ENCODE measurements around the gene PFDN2. TPM values are rescaled to one million over a fixed set of nuclear protein-coding genes. Genes with fewer than 3 reads are reported as not detected.

PFDN2 gene
- total and polyA plus RNA-seq, 2 of the 4 experiments (the other 2 are of a cell fraction) = 62.4 to 179 TPM

DNA sequence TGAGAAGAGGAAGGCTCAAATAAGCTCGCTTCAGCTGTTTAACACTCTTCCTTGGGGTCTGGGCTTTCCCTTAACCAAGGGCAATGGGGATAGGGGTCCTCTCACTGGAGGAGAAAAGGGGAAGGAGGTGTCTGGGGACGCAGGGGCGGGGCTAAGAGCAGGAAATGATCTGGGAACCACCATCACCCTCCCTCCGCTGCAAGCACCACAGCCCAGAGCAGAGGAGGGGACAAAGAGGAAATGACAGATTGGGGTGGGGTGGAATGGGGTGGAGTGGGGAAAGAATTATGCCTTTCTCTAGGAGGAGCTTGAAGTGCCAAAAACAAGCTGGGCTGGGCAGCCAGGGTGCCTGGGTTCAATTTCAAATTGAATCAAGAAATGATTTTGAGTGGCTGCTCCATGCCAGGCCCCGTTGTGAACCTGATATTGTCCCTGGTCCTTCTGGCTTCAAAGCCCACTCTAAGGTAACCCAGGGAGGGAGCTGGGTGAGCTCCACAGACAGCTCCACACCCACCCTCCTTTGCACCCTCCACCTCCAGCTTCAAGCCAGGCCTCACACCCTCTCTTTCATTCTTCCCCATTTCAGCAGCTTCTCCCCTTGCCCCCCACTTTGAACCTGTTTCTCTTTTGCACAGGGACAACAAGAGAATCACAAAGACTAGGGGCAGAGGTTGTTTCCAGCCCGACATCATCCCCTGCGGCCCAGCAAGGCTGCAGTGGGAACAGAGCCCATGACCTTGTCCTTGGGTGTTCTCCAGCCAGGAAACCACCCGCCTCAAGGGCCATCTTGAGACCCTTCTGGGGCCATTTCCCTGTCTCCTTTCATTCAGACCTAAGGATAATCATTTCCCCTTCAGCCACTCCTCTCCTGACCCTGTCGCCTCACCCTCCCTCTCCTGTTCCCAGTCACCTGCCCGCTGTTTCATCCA is 49.3 kb downstream of the PFDN2 start:
- no peaks in the 10 kb centered on the region; the same call in none of the 2 replicates for H4K20me1 ChIP-seq (ENCODE audit: insufficient read depth, low read length)
- BruUV-seq (replicated peaks) = no TSS peak
- no peak overlapping the region for H3K14ac ChIP-seq (replicated peaks; ENCODE audit: low read depth, low read length)
- no peak for DNase-seq
- no peak overlapping the region for H3K4me3 ChIP-seq (ENCODE audit: insufficient read depth, low read depth, low read length)
- no peak overlapping the region for H4K91ac ChIP-seq (ENCODE audit: insufficient read depth, low read depth, low read length)
- H3K79me1 ChIP-seq (ENCODE audit: low read depth in 1 of 2, low read length in 2 of 2) = no peaks in the 10 kb centered on the region
- CTCF ChIA-PET = no interaction called here
- dilution Hi-C loops (cut with HindIII; ENCODE audit: low sequenced_read_pairs, unreplicated experiment) (no loop called here), in situ Hi-C loops (cut with MboI; ENCODE audit: low sequenced_read_pairs) (no loop called here), intact Hi-C loops (cut with micrococcal nuclease) (no loop called here)
- H2BK120ac ChIP-seq (ENCODE audit: low read depth, low read length) = no peak overlapping the region
- no peak overlapping the region for H3K27ac ChIP-seq (ENCODE audit: insufficient read depth, low read length)
- no peak overlapping the region for H3K18ac ChIP-seq (ENCODE audit: low read depth, low read length)
- no peaks in the 10 kb centered on the region for H3K9me3 ChIP-seq (ENCODE audit: control insufficient read depth, insufficient read depth, low read length)
- H3K4me1 ChIP-seq (ENCODE audit: control insufficient read depth, insufficient read depth, low read length) = no peaks in the 10 kb centered on the region
- no peak for ATAC-seq (ENCODE audit: low read depth)
- H3K56ac ChIP-seq (ENCODE audit: extremely low read depth, insufficient read depth, low read length) = no peak overlapping the region
- no peak overlapping the region for H2BK5ac ChIP-seq (ENCODE audit: low read depth, low read length, poor library complexity, severe bottlenecking)
- WGBS, 2 experiments (ENCODE audit: extremely low coverage in 2 of 2, insufficient read length in 1 of 2) = 84% methylated on average over 2 of the region's 10 CpGs; no CpG with 5 or more reads in 1 of the 2 experiments
- no peak overlapping the region for H3K23ac ChIP-seq (ENCODE audit: low read depth, low read length)
- no peak overlapping the region for H2BK15ac ChIP-seq (ENCODE audit: low read depth, low read length)
- no peaks in the 10 kb centered on the region for H3K9me1 ChIP-seq (ENCODE audit: insufficient read depth, low read length)
- H2AFZ ChIP-seq (replicated peaks; ENCODE audit: low read length, poor library complexity) = peak overlapping the region; percentile 58
- no peak overlapping the region for H2BK20ac ChIP-seq (ENCODE audit: low read depth, low read length)
- no peaks in the 10 kb centered on the region for H3K36me3 ChIP-seq (ENCODE audit: control insufficient read depth, insufficient read depth, low read length)
- no peak overlapping the region for H4K8ac ChIP-seq (ENCODE audit: low read depth in 2 of 2, low read length in 2 of 2)
- H3K9ac ChIP-seq (ENCODE audit: low read depth, low read length) = no peak overlapping the region
- no peak overlapping the region for H2AK9ac ChIP-seq (replicated peaks; ENCODE audit: low read depth, low read length, poor library complexity)
- H3K27me3 ChIP-seq (ENCODE audit: control insufficient read depth, insufficient read depth, low read length) = peaks cover 2% of the 10 kb centered on the region
- H4K5ac ChIP-seq (ENCODE audit: low read depth, low read length) = no peak overlapping the region
- no peak overlapping the region for H3K4me2 ChIP-seq (ENCODE audit: low read depth, low read length)
- no peak overlapping the region for H3K4ac ChIP-seq (ENCODE audit: low read depth, low read length)
- no peak overlapping the region for H2AK5ac ChIP-seq (ENCODE audit: low read depth, low read length)
- POLR2A ChIA-PET (ENCODE audit: unreplicated experiment) = no interaction called here
- TF ChIP-seq MAFK (IDR thresholded peaks at IDR 0.05; ENCODE audit: low read depth, low read length) (no peak), NFE2L2 (IDR thresholded peaks at IDR 0.05; ENCODE audit: low read depth, low read length) (no peak), MXI1 (IDR thresholded peaks at IDR 0.05; ENCODE audit: borderline replicate concordance, low read depth, low read length) (no peak), FOS (IDR thresholded peaks at IDR 0.05; ENCODE audit: low read depth, low read length) (no peak), RCOR1 (IDR thresholded peaks at IDR 0.05; ENCODE audit: insufficient replicate concordance, low read length) (no peak), SMC3 (IDR thresholded peaks at IDR 0.05; ENCODE audit: low read depth, low read length) (no peak), RFX5 (IDR thresholded peaks at IDR 0.05; ENCODE audit: low read depth, low read length) (no peak), MAZ (IDR thresholded peaks at IDR 0.05; ENCODE audit: borderline replicate concordance, low read depth, low read length) (no peak), RAD21 (IDR thresholded peaks at IDR 0.05; ENCODE audit: low read length) (no peak), POLR2A (IDR thresholded peaks at IDR 0.05; ENCODE audit: low read depth, low read length) (no peak), CEBPB (IDR thresholded peaks at IDR 0.05; ENCODE audit: low read depth, low read length) (no peak), BHLHE40 (IDR thresholded peaks at IDR 0.05; ENCODE audit: low read depth, low read length) (no peak)
- TF ChIP-seq, protein P1, sequence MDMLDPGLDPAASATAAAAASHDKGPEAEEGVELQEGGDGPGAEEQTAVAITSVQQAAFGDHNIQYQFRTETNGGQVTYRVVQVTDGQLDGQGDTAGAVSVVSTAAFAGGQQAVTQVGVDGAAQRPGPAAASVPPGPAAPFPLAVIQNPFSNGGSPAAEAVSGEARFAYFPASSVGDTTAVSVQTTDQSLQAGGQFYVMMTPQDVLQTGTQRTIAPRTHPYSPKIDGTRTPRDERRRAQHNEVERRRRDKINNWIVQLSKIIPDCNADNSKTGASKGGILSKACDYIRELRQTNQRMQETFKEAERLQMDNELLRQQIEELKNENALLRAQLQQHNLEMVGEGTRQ (IDR thresholded peaks at IDR 0.05; ENCODE audit: low read depth, low read length) = no peak
- TF ChIP-seq, protein P2, sequence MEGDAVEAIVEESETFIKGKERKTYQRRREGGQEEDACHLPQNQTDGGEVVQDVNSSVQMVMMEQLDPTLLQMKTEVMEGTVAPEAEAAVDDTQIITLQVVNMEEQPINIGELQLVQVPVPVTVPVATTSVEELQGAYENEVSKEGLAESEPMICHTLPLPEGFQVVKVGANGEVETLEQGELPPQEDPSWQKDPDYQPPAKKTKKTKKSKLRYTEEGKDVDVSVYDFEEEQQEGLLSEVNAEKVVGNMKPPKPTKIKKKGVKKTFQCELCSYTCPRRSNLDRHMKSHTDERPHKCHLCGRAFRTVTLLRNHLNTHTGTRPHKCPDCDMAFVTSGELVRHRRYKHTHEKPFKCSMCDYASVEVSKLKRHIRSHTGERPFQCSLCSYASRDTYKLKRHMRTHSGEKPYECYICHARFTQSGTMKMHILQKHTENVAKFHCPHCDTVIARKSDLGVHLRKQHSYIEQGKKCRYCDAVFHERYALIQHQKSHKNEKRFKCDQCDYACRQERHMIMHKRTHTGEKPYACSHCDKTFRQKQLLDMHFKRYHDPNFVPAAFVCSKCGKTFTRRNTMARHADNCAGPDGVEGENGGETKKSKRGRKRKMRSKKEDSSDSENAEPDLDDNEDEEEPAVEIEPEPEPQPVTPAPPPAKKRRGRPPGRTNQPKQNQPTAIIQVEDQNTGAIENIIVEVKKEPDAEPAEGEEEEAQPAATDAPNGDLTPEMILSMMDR (conservative IDR thresholded peaks at IDR 0.05; ENCODE audit: low read depth, low read length) = no peak
- TF ChIP-seq, protein P3, sequence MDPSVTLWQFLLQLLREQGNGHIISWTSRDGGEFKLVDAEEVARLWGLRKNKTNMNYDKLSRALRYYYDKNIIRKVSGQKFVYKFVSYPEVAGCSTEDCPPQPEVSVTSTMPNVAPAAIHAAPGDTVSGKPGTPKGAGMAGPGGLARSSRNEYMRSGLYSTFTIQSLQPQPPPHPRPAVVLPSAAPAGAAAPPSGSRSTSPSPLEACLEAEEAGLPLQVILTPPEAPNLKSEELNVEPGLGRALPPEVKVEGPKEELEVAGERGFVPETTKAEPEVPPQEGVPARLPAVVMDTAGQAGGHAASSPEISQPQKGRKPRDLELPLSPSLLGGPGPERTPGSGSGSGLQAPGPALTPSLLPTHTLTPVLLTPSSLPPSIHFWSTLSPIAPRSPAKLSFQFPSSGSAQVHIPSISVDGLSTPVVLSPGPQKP (IDR thresholded peaks at IDR 0.05; ENCODE audit: borderline replicate concordance, low read depth, low read length) = no peak
